AG09319 (cell line): ENCODE results near the gene SCAPER.
"Not testable (repeated sequence)": the region's sequence is repeated elsewhere in the genome, so short reads cannot be mapped to it uniquely, and the experiment has no call there.

Source experiments
- DNase-seq: peaks from one replicate; pipeline ENCODE4 v3.0.0-alpha.2; 2010; ENCODE audit warnings: low read depth; ENCODE audit errors: extremely low read depth
- CTCF ChIP-seq: IDR thresholded peaks from 2 replicates; pipeline ENCODE4 v1.5.1; 2011; ENCODE audit warnings: low read depth, mild to moderate bottlenecking, inconsistent platforms, low read length, moderate library complexity

SCAPER gene

GRCh38 chr15:76533060-76533820 lies 371.9 kb downstream of the SCAPER start:
- DNase-seq = no peak

GRCh38 chr15:76529911-76530310 lies 375.2 kb downstream of the SCAPER start:
- DNase-seq = no peak
- TF ChIP-seq CTCF = no peak

More at GRCh38 chr15:76533060-76533820, 371.9 kb downstream of the SCAPER start:
- no peak for TF ChIP-seq CTCF

- no peak for DNase-seq
- no peak for TF ChIP-seq CTCF
These were observed 379.0 kb downstream of the SCAPER start for GRCh38 chr15:76526111-76526510.

GRCh38 chr15:76517910-76518309 lies 387.2 kb downstream of the SCAPER start:
- DNase-seq = no peak
- TF ChIP-seq CTCF = no peak

GRCh38 chr15:76514282-76514681 lies 390.9 kb downstream of the SCAPER start:
- TF ChIP-seq CTCF = no peak
- DNase-seq = no peak

GRCh38 chr15:76512971-76513370 lies 392.2 kb downstream of the SCAPER start:
- no peak for TF ChIP-seq CTCF
- DNase-seq = no peak

GRCh38 chr15:76510663-76511062 lies 394.5 kb downstream of the SCAPER start:
- not testable (repeated sequence) for DNase-seq

- no peak for TF ChIP-seq CTCF
- DNase-seq = no peak
These were observed 401.3 kb downstream of the SCAPER start for GRCh38 chr15:76503804-76504203.
